ENCODE results near the gene KSR1. TPM values are rescaled to one million over a fixed set of nuclear protein-coding genes. Genes with fewer than 3 reads are reported as not detected.
"Not testable (repeated sequence)": the region's sequence is repeated elsewhere in the genome, so short reads cannot be mapped to it uniquely, and the experiment has no call there.

Gene KSR1
- total and polyA plus RNA-seq, 10 of the 15 experiments (the other 5 are each of a cell fraction or from before 2014, with no cell fraction given) = 0.97 to 66.6 (median 22.9) TPM

DNA sequence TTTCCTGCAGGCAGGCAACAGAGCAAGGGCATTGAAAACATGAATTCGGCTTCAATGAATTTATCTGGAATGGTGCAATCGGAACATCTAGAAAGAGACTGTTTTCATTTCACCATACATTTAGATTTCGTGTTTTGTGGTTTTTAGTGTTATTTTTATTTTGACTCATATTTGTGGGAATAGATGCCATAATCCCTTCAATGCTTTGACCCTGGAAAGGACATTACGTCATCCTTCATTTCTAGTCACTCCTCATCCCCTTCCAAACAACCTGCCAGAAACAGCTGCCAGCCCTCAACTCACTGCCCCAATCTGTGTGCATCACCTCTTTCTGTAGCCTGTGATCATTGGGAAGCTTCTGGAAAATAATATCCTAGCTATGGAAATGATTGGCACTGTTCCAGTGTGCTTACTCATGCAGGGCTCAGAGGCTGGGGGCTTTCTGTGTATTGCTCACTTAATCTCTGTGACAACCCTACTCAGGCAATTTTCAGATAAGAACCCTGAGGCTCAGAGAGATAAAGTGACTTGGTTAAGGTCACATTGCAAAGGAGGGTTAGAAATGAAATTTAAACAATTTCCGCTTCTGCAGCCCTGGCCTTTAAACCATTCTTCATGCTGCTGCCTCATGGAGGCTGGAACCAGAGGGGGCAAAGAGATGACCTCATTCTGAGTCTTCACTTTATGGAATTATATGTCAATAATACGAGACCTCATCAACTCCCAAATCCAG lies 9.5 kb upstream of the KSR1 start:
- no peak for FAIRE-seq
- POLR2A ChIA-PET = no interaction called here

DNA sequence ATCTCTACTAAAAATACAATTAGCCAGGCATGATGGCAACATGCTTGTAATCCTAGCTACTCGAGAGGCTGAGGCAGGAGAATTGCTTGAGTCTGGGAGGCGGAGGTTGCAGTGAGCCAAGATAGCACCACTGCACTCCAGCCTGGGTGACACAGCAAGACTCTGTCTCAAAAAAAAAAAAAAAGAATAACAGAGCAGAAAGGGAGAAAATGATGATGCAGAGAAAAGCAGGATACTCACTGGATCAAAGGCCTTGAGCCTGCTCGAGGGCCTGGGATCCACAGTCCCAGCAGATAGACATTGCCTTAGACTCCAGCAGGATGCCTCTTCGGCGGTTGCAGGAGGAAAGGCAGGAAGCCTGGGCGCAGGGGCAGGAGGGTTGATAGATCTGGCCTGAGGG lies 7.7 kb upstream of the KSR1 start:
- H3K27me3 ChIP-seq (replicated peaks in 1 of 2; ENCODE audit: control insufficient read depth in 2 of 2, insufficient read depth in 2 of 2, low read length in 1 of 2); H3K36me3 ChIP-seq (ENCODE audit: control insufficient read depth in 2 of 2, insufficient read depth in 2 of 2, low read length in 1 of 2); intact Hi-C loops (cut with micrococcal nuclease; ENCODE audit: unreplicated experiment); RAD21 ChIA-PET (ENCODE audit: unreplicated experiment); H3K79me2 ChIP-seq (ENCODE audit: control insufficient read depth, insufficient read depth, low read length); H3K4me2 ChIP-seq (ENCODE audit: control insufficient read depth, insufficient read depth); ATAC-seq; BruUV-seq (replicated peaks); FAIRE-seq; POLR2A ChIA-PET; H3K4me1 ChIP-seq (ENCODE audit: control insufficient read depth, insufficient read depth, low read length); H4K20me1 ChIP-seq (ENCODE audit: control insufficient read depth, insufficient read depth); H3K9me3 ChIP-seq (replicated peaks; ENCODE audit: control insufficient read depth, insufficient read depth, low read length); H2AFZ ChIP-seq (ENCODE audit: control insufficient read depth, low read depth, low read length); H3K27ac ChIP-seq (ENCODE audit: control insufficient read depth, insufficient read depth); DNase-seq (ENCODE audit: low read depth, low spot score); H3K4me3 ChIP-seq; H3K9ac ChIP-seq (ENCODE audit: control insufficient read depth, insufficient read depth, low read length): not testable (repeated sequence)
- in situ Hi-C loops (cut with MboI) = loop anchor here (10.0 kb wide), 1 partner anchor 436 kb away; no protein-coding TSS in a partner anchor
- SMC1A ChIA-PET (ENCODE audit: uncharacterized antibody, unreplicated experiment) = interaction anchor here (1.7 kb wide), 1 partner anchor 151 kb away, joined by 6 read pairs; no protein-coding TSS in a partner anchor
- CTCF ChIA-PET = interaction anchor here (0.5 to 1.8 kb wide), 2 partner anchors 75 to 151 kb away, joined by 3 to 7 read pairs; no protein-coding TSS in a partner anchor
- 55% methylated on average over 5 of the region's 6 CpGs for WGBS (ENCODE audit: insufficient coverage, insufficient replicate concordance, low lambda C conversion rate, missing lambda C conversion rate)

More for the DNA sequence above, 9.5 kb upstream of the KSR1 start:
- TF ChIP-seq NRF1 (conservative IDR thresholded peaks at IDR 0.05; ENCODE audit: low read depth, low read length) (no peak), RCOR1 (conservative IDR thresholded peaks at IDR 0.05; ENCODE audit: low read depth, low read length) (no peak)
- TF ChIP-seq, protein P1, sequence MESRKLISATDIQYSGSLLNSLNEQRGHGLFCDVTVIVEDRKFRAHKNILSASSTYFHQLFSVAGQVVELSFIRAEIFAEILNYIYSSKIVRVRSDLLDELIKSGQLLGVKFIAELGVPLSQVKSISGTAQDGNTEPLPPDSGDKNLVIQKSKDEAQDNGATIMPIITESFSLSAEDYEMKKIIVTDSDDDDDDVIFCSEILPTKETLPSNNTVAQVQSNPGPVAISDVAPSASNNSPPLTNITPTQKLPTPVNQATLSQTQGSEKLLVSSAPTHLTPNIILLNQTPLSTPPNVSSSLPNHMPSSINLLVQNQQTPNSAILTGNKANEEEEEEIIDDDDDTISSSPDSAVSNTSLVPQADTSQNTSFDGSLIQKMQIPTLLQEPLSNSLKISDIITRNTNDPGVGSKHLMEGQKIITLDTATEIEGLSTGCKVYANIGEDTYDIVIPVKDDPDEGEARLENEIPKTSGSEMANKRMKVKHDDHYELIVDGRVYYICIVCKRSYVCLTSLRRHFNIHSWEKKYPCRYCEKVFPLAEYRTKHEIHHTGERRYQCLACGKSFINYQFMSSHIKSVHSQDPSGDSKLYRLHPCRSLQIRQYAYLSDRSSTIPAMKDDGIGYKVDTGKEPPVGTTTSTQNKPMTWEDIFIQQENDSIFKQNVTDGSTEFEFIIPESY (IDR thresholded peaks at IDR 0.05) = no peak
- H2AFZ ChIP-seq (ENCODE audit: control insufficient read depth, low read depth, low read length) = no peak overlapping the region
- ChIA-PET RAD21 (ENCODE audit: unreplicated experiment) (no interaction called here), CTCF (interaction anchor here (1.2 to 1.7 kb wide), 2 partner anchors 65 to 210 kb away, joined by 3 to 4 read pairs; no protein-coding TSS in a partner anchor), SMC1A (ENCODE audit: uncharacterized antibody, unreplicated experiment) (no interaction called here)
- no peaks in the 10 kb centered on the region for H3K4me1 ChIP-seq (ENCODE audit: control insufficient read depth, insufficient read depth, low read length)
- H3K9ac ChIP-seq (ENCODE audit: control insufficient read depth, insufficient read depth, low read length) = no peak overlapping the region
- WGBS (ENCODE audit: insufficient coverage, insufficient replicate concordance, low lambda C conversion rate, missing lambda C conversion rate) = 63% methylated on average over 6 of the region's 6 CpGs
- no peaks in the 10 kb centered on the region for H3K27me3 ChIP-seq (replicated peaks in 1 of 2; ENCODE audit: control insufficient read depth in 2 of 2, insufficient read depth in 2 of 2, low read length in 1 of 2)
- DNase-seq (ENCODE audit: low read depth, low spot score) = no peak
- H4K20me1 ChIP-seq (ENCODE audit: control insufficient read depth, insufficient read depth) = no peaks in the 10 kb centered on the region
- no peaks in the 10 kb centered on the region for H3K79me2 ChIP-seq (ENCODE audit: control insufficient read depth, insufficient read depth, low read length)
- in situ Hi-C loops (cut with MboI) = loop anchor here (10.0 kb wide), 1 partner anchor 438 kb away; no protein-coding TSS in a partner anchor
- no peak overlapping the region for H3K27ac ChIP-seq (ENCODE audit: control insufficient read depth, insufficient read depth)
- no peaks in the 10 kb centered on the region for H3K9me3 ChIP-seq (replicated peaks; ENCODE audit: control insufficient read depth, insufficient read depth, low read length)
- H3K4me2 ChIP-seq (ENCODE audit: control insufficient read depth, insufficient read depth) = no peak overlapping the region
- intact Hi-C loops (cut with micrococcal nuclease; ENCODE audit: unreplicated experiment) = no loop called here
- ATAC-seq = no peak
- BruUV-seq (replicated peaks) = no TSS peak
- H3K36me3 ChIP-seq (ENCODE audit: control insufficient read depth in 2 of 2, insufficient read depth in 2 of 2, low read length in 1 of 2) = no peaks in the 10 kb centered on the region
- H3K4me3 ChIP-seq = no peak overlapping the region

Measured in GM12878 (cell line).